BE2C (cell line): ENCODE results near the gene CAMK2D.

Experiments used
- DNase-seq: peaks from one replicate; pipeline ENCODE4 v3.0.0-alpha.2; 2020
- H3K27me3 ChIP-seq: fragments of 250-450 bp; sonication (Bioruptor Pico); 2 replicates; pipeline ENCODE4 v1.5.1; 2020; ENCODE audit warnings: mild to moderate bottlenecking
- H3K36me3 ChIP-seq: fragments of 250-450 bp; sonication (Bioruptor Pico); 2 replicates; pipeline ENCODE4 v1.5.1; 2020; ENCODE audit warnings: mild to moderate bottlenecking
- H3K4me1 ChIP-seq: fragments of 250-450 bp; sonication (Bioruptor Pico); 2 replicates; pipeline ENCODE4 v1.5.1; 2020
- H3K4me3 ChIP-seq: 2 replicates; pipeline ENCODE4 v1.5.1; 2011; ENCODE audit warnings: low read depth, low read length
- H3K9me3 ChIP-seq: fragments of 250-450 bp; sonication (Bioruptor Pico); 2 replicates; pipeline ENCODE4 v1.5.1; 2020
- TF ChIP-seq, protein P1 (sequence below): IDR thresholded peaks from 2 replicates; pipeline ENCODE4 v1.5.1; 2012; ENCODE audit warnings: mild to moderate bottlenecking, low read depth, low read length

Gene CAMK2D

DNA sequence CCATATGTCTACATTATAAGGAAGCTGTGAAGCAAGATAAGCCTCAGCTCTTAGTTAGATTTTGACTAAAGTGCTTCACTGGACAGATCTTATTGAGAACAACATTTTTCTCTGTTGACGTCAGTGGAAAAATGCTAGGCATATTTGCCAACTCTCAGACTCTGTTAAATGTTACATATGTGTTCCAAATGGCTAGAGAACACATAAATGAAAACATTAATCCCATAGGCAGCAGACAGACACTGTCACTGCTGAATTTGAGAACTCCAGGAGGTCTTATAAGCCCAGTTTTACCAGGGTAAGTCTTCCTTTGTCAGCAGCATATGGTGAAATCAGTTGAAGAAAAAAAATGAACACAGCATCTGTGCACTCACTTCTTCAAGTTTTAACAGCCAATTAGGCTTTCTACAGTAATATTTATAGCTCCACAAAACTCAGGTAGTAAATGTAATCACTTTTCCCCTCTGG lies 186.9 kb downstream of the CAMK2D start:
- TF ChIP-seq, protein P1, sequence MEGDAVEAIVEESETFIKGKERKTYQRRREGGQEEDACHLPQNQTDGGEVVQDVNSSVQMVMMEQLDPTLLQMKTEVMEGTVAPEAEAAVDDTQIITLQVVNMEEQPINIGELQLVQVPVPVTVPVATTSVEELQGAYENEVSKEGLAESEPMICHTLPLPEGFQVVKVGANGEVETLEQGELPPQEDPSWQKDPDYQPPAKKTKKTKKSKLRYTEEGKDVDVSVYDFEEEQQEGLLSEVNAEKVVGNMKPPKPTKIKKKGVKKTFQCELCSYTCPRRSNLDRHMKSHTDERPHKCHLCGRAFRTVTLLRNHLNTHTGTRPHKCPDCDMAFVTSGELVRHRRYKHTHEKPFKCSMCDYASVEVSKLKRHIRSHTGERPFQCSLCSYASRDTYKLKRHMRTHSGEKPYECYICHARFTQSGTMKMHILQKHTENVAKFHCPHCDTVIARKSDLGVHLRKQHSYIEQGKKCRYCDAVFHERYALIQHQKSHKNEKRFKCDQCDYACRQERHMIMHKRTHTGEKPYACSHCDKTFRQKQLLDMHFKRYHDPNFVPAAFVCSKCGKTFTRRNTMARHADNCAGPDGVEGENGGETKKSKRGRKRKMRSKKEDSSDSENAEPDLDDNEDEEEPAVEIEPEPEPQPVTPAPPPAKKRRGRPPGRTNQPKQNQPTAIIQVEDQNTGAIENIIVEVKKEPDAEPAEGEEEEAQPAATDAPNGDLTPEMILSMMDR = no peak
- Histone ChIP-seq H3K4me3 (no peak overlapping the region), H3K9me3 (no peaks in the 10 kb centered on the region), H3K4me1 (no peaks in the 10 kb centered on the region), H3K27me3 (no peaks in the 10 kb centered on the region), H3K36me3 (no peaks in the 10 kb centered on the region)
- no peak for DNase-seq

DNA sequence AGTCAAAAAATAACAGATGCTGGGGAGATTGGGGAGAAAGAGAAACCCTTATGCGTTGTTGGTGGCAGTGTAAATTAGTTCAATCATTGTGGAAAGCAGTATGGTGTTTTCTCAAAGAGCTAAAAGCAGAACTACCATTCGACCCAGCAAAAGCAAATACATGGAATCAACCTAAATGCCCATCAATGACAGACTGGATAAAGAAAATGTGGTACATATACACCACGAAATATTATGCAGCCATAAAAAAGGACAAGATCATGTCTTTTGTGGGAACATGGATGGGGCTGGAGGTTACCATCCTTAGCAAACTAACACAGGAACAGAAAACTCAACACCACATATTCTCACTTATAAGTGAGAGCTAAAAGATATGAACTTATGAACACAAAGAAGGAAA lies 188.9 kb downstream of the CAMK2D start:
- TF ChIP-seq, protein P1 = no peak
- H3K4me1 ChIP-seq = no peaks in the 10 kb centered on the region
- DNase-seq = no peak
- no peaks in the 10 kb centered on the region for H3K27me3 ChIP-seq
- H3K4me3 ChIP-seq = no peak overlapping the region
- no peaks in the 10 kb centered on the region for H3K9me3 ChIP-seq
- H3K36me3 ChIP-seq = no peaks in the 10 kb centered on the region

DNA sequence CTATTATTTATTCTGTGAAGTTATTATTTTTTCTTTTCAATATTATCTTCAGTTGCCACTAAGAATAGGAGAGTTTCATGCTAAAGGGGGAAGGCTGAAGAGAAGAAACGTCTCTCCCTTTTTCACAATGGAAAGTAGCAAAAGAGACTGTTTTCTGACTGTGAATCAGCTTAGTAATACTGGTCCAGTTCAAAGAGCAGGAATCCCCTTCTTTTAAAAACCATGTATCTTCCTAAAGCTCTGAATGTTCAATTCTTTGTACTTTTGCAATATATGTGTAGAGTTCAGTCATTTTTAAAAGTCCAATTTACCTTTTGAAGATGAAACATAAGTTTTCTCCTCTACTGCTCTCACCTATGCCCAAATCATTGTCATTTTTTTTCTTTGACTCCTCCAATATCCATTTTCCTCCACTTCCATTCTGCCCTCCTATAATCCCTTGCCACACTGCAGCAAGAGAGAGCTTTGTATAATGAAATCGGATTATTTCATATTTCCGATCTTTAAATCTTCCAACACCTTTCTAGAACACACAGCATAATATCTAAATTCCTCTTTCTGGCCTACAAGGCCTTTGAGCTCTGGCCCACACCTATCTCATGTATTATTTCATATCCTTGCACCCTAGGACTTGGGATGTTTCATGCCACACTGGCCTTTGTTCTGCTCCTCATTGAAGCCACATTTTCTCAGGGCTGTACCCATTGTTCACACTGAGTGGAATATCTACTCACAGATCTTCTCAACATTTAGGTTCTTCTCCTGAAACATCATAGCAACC lies 195.3 kb downstream of the CAMK2D start:
- TF ChIP-seq, protein P1 = no peak
- no peaks in the 10 kb centered on the region for H3K4me1 ChIP-seq
- no peak overlapping the region for H3K4me3 ChIP-seq

DNA sequence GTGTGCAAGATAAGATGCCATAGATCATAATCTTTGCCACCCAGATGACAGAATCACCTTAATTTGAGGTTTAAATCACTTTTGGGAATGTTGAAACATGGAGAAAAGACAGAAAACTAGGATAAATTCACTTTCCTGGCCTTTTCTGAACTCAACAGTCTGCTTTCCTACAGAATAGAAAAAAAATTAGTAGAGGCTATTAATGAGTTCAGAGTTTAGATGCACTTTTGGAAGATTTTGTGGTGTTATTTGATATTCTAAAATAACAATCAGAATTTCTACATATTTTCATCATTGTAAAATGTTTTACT lies 195.9 kb downstream of the CAMK2D start:
- H3K36me3 ChIP-seq = no peaks in the 10 kb centered on the region
- H3K9me3 ChIP-seq = no peaks in the 10 kb centered on the region
- no peak for DNase-seq
- no peaks in the 10 kb centered on the region for H3K27me3 ChIP-seq
- no peaks in the 10 kb centered on the region for H3K4me1 ChIP-seq
- TF ChIP-seq, protein P1 = no peak
- no peak overlapping the region for H3K4me3 ChIP-seq

More for the DNA sequence above, 195.3 kb downstream of the CAMK2D start:
- H3K9me3 ChIP-seq = no peaks in the 10 kb centered on the region
- DNase-seq = no peak
- no peaks in the 10 kb centered on the region for H3K27me3 ChIP-seq
- no peaks in the 10 kb centered on the region for H3K36me3 ChIP-seq

DNA sequence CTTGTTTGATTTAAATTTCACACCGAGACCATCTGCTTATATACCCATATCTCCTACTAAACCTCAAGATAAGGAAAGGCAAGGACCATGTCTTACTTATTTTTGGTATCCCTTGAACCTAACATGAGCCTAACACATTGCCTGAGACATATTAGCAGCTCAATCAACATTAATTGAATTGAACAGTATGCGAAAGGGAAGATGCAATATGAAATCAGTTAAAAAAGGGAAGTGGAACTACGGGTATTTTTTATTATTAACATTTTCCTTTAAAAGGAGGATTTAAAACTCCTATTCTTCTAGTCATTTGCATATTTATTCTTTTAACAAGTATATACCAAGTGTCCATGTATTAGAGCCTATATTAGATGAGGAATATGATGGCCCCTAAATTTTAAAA lies 197.0 kb downstream of the CAMK2D start:
- TF ChIP-seq, protein P1 = no peak
- H3K4me1 ChIP-seq = no peaks in the 10 kb centered on the region
- no peak overlapping the region for H3K4me3 ChIP-seq
- no peaks in the 10 kb centered on the region for H3K36me3 ChIP-seq
- no peaks in the 10 kb centered on the region for H3K9me3 ChIP-seq
- DNase-seq = no peak
- no peaks in the 10 kb centered on the region for H3K27me3 ChIP-seq

DNA sequence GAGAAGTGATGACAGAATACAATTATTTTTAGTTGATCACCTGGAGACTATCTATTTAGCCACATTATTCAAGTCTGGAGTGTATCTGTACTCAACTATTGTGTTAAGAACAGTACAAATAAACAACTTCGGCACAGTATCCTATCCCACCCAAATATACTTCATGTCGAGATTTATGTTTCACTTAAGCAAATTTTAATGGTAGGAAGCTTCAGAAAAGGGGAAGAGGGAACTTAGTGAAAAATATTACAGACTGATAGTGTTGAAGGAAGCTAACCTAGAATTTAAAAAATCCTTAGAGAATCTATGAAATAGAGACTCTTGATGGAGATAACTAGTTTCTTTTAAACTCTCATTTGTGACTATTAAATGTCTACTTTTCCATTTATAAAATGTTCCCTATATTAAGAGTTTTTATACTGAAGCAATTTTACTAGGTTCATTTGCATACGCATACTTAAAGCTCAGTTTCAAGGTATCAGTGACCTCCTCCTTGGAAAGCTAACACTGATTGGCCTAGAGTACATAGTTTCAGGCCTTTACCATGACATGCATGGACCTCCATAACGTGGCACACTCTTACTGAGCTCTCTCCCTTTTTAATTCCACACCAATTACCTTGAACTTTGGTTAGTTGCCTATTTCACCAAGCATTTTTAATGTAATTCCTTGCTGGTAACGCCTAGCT lies 197.7 kb downstream of the CAMK2D start:
- Histone ChIP-seq H3K9me3 (no peaks in the 10 kb centered on the region), H3K4me1 (no peaks in the 10 kb centered on the region), H3K4me3 (no peak overlapping the region), H3K36me3 (no peaks in the 10 kb centered on the region), H3K27me3 (no peaks in the 10 kb centered on the region)
- TF ChIP-seq, protein P1 = no peak
- DNase-seq = no peak
